ENCODE measurements around the gene UBE2L5.

UBE2L5 gene

GRCh38 chr13:30477346-30478195 is 55.3 kb downstream of the UBE2L5 start:
- DNase-seq (ENCODE audit: low spot score), result no peak

Measured in left forelimb (tissue), 1 donor.